ENCODE data around the gene FARP1.

The FARP1 gene

GRCh38 chr13:98350746-98351330, 207.9 kb downstream of the FARP1 start:
- no peaks in the 10 kb centered on the region for H3K4me1 ChIP-seq (ENCODE audit: control insufficient read depth in 1 of 2, insufficient read depth in 1 of 2, low read depth in 1 of 2, low read length in 1 of 2)
- no peaks in the 10 kb centered on the region for H3K36me3 ChIP-seq
- no peak overlapping the region for H3K4me3 ChIP-seq (ENCODE audit: low read depth in 1 of 2, low read length in 1 of 2)
- H3K27ac ChIP-seq = no peak overlapping the region
- no peak for TF ChIP-seq CTCF (IDR thresholded peaks at IDR 0.05)
- H3K27me3 ChIP-seq = no peaks in the 10 kb centered on the region
- H3K9me3 ChIP-seq = no peaks in the 10 kb centered on the region

- Histone ChIP-seq H3K27ac (no peak overlapping the region), H3K4me1 (ENCODE audit: control insufficient read depth in 1 of 2, insufficient read depth in 1 of 2, low read depth in 1 of 2, low read length in 1 of 2) (no peaks in the 10 kb centered on the region), H3K36me3 (no peaks in the 10 kb centered on the region), H3K9me3 (no peaks in the 10 kb centered on the region), H3K27me3 (no peaks in the 10 kb centered on the region), H3K4me3 (ENCODE audit: low read depth in 1 of 2, low read length in 1 of 2) (no peak overlapping the region)
- no peak for TF ChIP-seq CTCF (IDR thresholded peaks at IDR 0.05)
Observed at GRCh38 chr13:98351636-98352035, 208.7 kb downstream of the FARP1 start.

GRCh38 chr13:98352226-98352625, 209.3 kb downstream of the FARP1 start:
- H3K4me3 ChIP-seq (ENCODE audit: low read depth in 1 of 2, low read length in 1 of 2) = no peak overlapping the region

GRCh38 chr13:98353750-98354149, 210.9 kb downstream of the FARP1 start:
- no peaks in the 10 kb centered on the region for H3K36me3 ChIP-seq
- no peak for TF ChIP-seq CTCF (IDR thresholded peaks at IDR 0.05)
- H3K9me3 ChIP-seq = no peaks in the 10 kb centered on the region
- H3K27ac ChIP-seq = no peak overlapping the region
- H3K4me1 ChIP-seq (ENCODE audit: control insufficient read depth in 1 of 2, insufficient read depth in 1 of 2, low read depth in 1 of 2, low read length in 1 of 2) = no peaks in the 10 kb centered on the region
- H3K4me3 ChIP-seq (ENCODE audit: low read depth in 1 of 2, low read length in 1 of 2) = no peak overlapping the region
- H3K27me3 ChIP-seq = no peaks in the 10 kb centered on the region

More at GRCh38 chr13:98352226-98352625, 209.3 kb downstream of the FARP1 start:
- H3K27ac ChIP-seq = no peak overlapping the region
- H3K36me3 ChIP-seq = no peaks in the 10 kb centered on the region
- no peak for TF ChIP-seq CTCF (IDR thresholded peaks at IDR 0.05)
- no peaks in the 10 kb centered on the region for H3K27me3 ChIP-seq
- H3K9me3 ChIP-seq = no peaks in the 10 kb centered on the region
- no peaks in the 10 kb centered on the region for H3K4me1 ChIP-seq (ENCODE audit: control insufficient read depth in 1 of 2, insufficient read depth in 1 of 2, low read depth in 1 of 2, low read length in 1 of 2)

GRCh38 chr13:98358937-98359336, 216.0 kb downstream of the FARP1 start:
- Histone ChIP-seq H3K36me3 (no peaks in the 10 kb centered on the region), H3K27ac (no peak overlapping the region), H3K27me3 (peaks cover 5% of the 10 kb centered on the region), H3K4me1 (ENCODE audit: control insufficient read depth in 1 of 2, insufficient read depth in 1 of 2, low read depth in 1 of 2, low read length in 1 of 2) (no peaks in the 10 kb centered on the region), H3K9me3 (no peaks in the 10 kb centered on the region), H3K4me3 (ENCODE audit: low read depth in 1 of 2, low read length in 1 of 2) (no peak overlapping the region)
- TF ChIP-seq CTCF (IDR thresholded peaks at IDR 0.05) = no peak

- Histone ChIP-seq H3K36me3 (no peaks in the 10 kb centered on the region), H3K9me3 (no peaks in the 10 kb centered on the region), H3K4me1 (ENCODE audit: control insufficient read depth in 1 of 2, insufficient read depth in 1 of 2, low read depth in 1 of 2, low read length in 1 of 2) (no peaks in the 10 kb centered on the region), H3K4me3 (ENCODE audit: low read depth in 1 of 2, low read length in 1 of 2) (no peak overlapping the region), H3K27me3 (peaks cover 15% of the 10 kb centered on the region), H3K27ac (no peak overlapping the region)
- TF ChIP-seq CTCF (IDR thresholded peaks at IDR 0.05) = no peak
Observed at GRCh38 chr13:98360545-98360944, 217.7 kb downstream of the FARP1 start.

All from neutrophil (primary cell).